ENCODE data around the gene ANP32A. TPM values are rescaled to one million over a fixed set of nuclear protein-coding genes. Genes with fewer than 3 reads are reported as not detected.
"Not testable (repeated sequence)": the region's sequence is repeated elsewhere in the genome, so short reads cannot be mapped to it uniquely, and the experiment has no call there.

Gene ANP32A
- polyA plus RNA-seq (ENCODE audit: insufficient read length in 10 of 10), result 100 to 1,000 TPM; 155 to 212 (median 171) TPM
- long read RNA-seq, donor 1, transcript ANP32A-203 (7 exons, 2,440 nt), result major isoform, 33 of 66 reads
- long read RNA-seq, donor 1, transcript ANP32A-208 (3 exons, 707 nt), result minor isoform, 30 of 66 reads
- long read RNA-seq, donor 1, partial matches to known transcripts, result 0 of 66 reads
- long read RNA-seq, donor 1, other reads (novel, unspliced or antisense), result 0 of 66 reads
- long read RNA-seq, donor 2, transcript ANP32A-203 (7 exons, 2,440 nt), result major isoform, 31 of 68 reads
- long read RNA-seq, donor 2, transcript ANP32A-208 (3 exons, 707 nt), result minor isoform, 12 of 68 reads
- long read RNA-seq, donor 2, partial matches to known transcripts, result 23 of 68 reads
- long read RNA-seq, donor 2, other reads (novel, unspliced or antisense), result 0 of 68 reads
- long read RNA-seq, donor 3, result 0 reads
- long read RNA-seq, donor 4, transcript ANP32A-203 (7 exons, 2,440 nt), result major isoform, 28 of 49 reads
- long read RNA-seq, donor 4, transcript ANP32A-208 (3 exons, 707 nt), result minor isoform, 19 of 49 reads
- long read RNA-seq, donor 4, partial matches to known transcripts, result 0 of 49 reads
- long read RNA-seq, donor 4, other reads (novel, unspliced or antisense), result 0 of 49 reads
- long read RNA-seq, donor 5, transcript ANP32A-208 (3 exons, 707 nt), result minor isoform, 34 of 118 reads
- long read RNA-seq, donor 5, transcript ANP32A-203 (7 exons, 2,440 nt), result major isoform, 36 of 118 reads
- long read RNA-seq, donor 5, partial matches to known transcripts, result 44 of 118 reads
- long read RNA-seq, donor 5, other reads (novel, unspliced or antisense), result 0 of 118 reads
- long read RNA-seq, donor 6, transcript ANP32A-203 (7 exons, 2,440 nt), result major isoform, 42 of 101 reads
- long read RNA-seq, donor 6, transcript ANP32A-208 (3 exons, 707 nt), result minor isoform, 26 of 101 reads
- long read RNA-seq, donor 6, partial matches to known transcripts, result 24 of 101 reads
- long read RNA-seq, donor 6, other reads (novel, unspliced or antisense), result 7 of 101 reads
- long read RNA-seq, donor 7, transcript ANP32A-208 (3 exons, 707 nt), result minor isoform, 19 of 51 reads
- long read RNA-seq, donor 7, transcript ANP32A-203 (7 exons, 2,440 nt), result major isoform, 30 of 51 reads
- long read RNA-seq, donor 7, partial matches to known transcripts, result 0 of 51 reads
- long read RNA-seq, donor 7, other reads (novel, unspliced or antisense), result 0 of 51 reads
- long read RNA-seq, donor 8, transcript ANP32A-203 (7 exons, 2,440 nt), result major isoform, 28 of 53 reads
- long read RNA-seq, donor 8, transcript ANP32A-208 (3 exons, 707 nt), result minor isoform, 18 of 53 reads
- long read RNA-seq, donor 8, partial matches to known transcripts, result 6 of 53 reads
- long read RNA-seq, donor 8, other reads (novel, unspliced or antisense), result 0 of 53 reads
- long read RNA-seq, donor 9, partial matches to known transcripts, result 0 of 4 reads
- long read RNA-seq, donor 9, other reads (novel, unspliced or antisense), result 0 of 4 reads

GRCh38 chr15:68820295-68821189 lies at the start of gene ANP32A:
Gene ANP32A (minus strand): TSS chr15:68820895. CDS start chr15:68820751, 144 bp downstream.
- peak; percentile 96 to 99 (median 97) for DNase-seq

DNA sequence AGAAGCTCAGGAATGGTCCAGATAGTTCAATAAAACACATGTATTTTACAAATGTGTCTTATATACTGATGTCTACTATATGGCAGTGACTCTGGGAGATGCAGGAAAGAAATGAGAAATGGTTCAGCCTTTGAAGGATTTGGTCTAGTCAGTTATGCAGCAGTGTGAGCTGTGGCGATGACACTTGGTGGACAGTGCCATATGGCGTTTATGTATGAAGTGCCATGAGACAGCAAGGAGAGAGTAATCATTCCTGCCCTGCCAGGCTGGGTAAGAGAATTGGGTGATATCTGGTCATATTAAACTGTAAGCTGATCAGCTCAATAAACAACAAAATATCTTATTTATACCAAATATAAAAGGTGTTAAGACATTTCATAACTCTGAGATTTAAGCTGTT lies 47.6 kb upstream of the ANP32A start:
- no peak for DNase-seq

GRCh38 chr15:68862415-68862814 lies 41.7 kb upstream of the ANP32A start:
- no peak for DNase-seq

DNA sequence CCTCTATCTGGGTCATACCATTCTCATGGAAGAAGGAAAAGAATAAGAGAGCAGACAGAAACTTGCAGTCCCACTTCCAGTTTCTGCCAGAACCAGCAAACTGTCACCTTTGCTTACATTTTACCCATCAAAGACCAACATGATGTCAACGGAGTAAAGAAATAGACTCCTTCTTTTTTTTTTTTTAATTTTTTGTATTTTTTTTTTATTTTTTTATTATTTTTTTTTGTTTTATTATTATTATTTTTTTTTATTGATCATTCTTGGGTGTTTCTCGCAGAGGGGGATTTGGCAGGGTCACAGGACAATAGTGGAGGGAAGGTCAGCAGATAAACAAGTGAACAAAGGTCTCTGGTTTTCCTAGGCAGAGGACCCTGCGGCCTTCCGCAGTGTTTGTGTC lies 38.0 kb upstream of the ANP32A start:
- DNase-seq, result not testable (repeated sequence)

GRCh38 chr15:68857443-68857842 lies 36.7 kb upstream of the ANP32A start:
- not testable (repeated sequence) for DNase-seq

- no peak for DNase-seq
Measured at GRCh38 chr15:68852461-68852860, 31.8 kb upstream of the ANP32A start.

- DNase-seq, result no peak
Measured at GRCh38 chr15:68851971-68852370, 31.3 kb upstream of the ANP32A start.

DNA sequence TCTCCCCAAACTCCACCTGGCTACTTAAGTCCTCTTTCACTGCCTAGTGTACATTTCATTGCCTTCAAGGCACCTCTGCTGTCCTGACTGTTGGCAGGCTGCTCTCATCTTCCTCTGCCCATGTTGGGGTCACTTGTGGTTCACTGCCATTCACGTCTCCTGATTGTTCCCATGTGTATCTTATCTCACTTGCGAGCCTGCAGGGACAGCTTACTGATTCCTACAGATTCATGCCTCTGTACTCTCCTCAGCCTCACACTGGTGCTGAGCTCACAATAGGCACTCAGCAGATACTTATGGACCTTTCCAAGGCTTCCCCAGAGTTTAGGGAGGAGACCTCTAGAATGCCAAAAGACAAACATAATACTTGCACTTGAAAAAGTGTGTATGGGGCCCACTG lies 28.8 kb upstream of the ANP32A start:
- no peak for DNase-seq

DNA sequence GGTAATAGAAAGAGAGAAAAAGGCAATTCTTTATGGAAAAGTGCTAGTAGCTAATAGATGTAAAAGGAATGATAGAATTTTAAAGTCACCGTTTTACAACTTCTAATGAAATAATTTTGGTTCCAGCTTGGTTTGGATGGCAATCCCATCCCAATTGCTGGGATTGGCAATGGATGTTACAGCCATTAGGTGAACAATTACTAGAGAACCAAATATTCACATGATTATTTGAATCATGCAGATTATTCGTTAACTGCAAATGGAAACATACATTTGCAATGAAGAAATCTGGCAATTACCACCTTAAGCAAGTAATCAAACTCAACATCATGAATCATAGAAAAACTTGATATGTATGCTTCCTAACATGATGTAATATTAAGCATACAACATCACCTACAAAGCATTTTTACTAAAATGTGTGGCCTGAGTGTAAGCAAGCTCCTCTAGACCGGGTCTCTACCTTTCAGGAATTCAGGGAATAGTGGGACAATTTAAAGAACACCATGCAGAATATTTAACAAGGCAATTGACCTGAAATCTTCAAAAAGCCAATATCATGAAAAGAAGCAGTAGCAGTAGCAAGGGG lies 26.2 kb upstream of the ANP32A start:
- DNase-seq, result no peak

DNA sequence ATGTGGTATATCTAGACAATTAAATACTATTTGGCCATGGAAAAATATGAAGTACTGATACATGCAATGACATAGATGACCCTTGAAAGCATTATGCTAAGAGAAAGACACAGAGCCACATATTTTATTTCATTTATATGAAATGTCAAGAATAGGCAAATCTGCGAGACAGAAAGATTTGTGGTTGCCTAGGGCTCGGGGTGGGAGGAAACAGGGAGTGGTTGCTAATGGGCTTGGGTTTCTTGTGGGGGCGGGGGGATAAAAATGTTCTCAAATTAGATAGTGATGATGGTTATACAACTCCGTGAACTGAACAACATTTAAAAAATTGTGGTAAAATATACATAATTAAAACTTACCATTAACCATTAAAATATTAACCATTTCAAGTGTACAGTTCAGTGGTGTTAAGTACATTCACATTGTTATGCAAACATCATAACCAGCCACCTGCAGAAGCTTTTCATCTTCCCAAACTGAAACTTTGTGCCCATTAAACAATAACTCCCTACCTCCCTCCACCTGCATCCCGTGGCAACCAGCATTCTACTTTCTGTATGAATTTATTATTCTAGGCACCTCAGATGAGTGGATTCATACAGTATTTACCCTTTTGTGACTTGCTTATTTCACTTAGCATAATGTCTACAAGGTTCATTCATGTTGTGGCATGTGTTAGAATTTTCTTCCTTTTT lies 24.3 kb upstream of the ANP32A start:
- no peak for DNase-seq

DNA sequence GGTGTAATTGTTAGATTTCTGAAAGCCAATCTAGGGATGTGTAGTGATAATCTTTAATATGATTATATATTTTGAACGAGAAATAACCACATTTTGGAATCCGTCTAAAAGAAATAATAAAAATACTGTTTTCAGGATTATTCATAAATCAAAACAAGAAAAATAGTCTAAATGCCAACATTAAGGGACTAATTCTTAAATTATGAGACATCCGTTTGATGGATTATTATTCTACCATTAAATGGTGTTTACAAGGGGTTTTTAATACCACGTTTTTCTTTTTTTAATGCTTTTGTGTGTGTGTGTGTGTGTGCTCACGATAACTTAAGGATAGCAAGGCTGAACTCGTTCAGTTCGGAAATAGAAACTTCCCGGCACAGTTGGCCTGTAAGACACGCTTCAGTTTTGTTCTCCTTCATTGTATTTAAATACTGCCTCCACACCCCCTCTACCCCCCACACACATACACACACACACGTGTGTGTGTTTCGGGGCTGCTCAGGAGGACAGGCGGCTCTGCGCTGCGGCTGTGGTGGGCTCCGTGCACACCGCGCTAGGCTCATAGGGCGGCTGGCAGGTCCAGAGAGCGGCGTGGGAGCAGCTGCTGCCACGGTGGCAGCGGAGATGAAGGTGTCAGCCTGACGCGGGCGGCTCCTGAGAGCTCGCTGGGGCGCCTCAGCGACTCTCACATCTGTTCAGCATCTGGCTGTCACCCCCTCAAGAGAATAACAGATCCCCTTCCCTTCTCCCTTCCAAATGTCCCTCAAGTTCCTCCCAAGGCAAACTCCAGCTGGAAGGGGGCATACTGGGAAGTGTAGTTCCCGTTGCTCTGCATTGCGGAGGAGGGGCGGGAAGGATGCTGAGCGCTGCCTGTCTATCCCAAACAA lies 23.0 kb upstream of the ANP32A start:
- DNase-seq, result peak; percentile 21 to 81 (median 48)

DNA sequence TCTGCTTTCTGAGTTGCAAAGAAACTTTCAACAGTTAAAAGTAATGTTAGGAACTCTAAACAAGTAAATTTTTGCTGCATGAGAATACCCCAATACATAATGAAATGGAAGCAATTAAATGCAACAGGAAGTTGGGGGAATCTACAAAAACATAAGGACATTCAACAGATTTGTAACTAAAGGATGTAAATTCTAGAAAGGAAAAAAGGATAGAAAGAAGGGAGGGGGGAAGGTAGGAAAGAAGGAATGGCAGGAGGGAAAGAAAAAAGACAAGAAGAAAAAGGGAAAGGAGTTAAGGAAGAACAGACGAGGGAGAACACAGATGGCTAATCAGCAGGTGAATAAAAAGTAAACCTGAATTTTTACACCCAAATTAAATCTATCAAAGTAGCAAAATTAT lies 22.3 kb upstream of the ANP32A start:
- peak in 1 of 3 donors; percentile 7 for DNase-seq

- no peak for DNase-seq
Measured at GRCh38 chr15:68834346-68834745, 13.7 kb upstream of the ANP32A start.

DNA sequence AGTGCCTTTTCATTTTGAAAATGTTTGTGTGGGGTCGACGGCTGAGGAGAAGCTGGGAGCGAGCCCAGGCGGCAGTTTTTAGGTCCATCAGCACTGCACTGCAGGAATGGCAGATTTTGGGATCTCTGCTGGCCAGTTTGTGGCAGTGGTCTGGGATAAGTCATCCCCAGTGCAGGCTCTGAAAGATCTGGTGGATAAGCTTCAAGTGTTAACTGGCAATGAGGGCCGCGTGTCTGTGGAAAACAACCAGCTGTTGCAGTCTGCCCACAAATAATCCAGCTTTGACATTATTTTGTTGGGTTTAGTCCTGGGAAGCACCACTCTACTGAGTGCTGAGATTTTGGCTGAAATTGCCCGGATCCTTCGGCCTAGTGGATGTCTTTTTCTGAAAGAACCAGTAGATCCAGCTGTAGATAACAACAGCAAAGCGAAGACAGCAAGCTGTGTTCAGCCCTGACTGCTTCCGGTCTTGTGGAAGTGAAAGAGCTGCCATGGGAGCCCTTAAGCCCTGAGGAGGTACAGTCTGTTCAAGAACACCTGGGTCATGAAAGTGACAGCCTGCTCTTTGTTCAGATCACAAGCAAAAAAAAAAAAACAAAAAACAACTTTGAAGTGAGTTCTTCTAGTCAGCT lies 13.1 kb upstream of the ANP32A start:
- DNase-seq, result no peak

GRCh38 chr15:68830141-68830785 lies 9.6 kb upstream of the ANP32A start:
- no peak for DNase-seq

DNA sequence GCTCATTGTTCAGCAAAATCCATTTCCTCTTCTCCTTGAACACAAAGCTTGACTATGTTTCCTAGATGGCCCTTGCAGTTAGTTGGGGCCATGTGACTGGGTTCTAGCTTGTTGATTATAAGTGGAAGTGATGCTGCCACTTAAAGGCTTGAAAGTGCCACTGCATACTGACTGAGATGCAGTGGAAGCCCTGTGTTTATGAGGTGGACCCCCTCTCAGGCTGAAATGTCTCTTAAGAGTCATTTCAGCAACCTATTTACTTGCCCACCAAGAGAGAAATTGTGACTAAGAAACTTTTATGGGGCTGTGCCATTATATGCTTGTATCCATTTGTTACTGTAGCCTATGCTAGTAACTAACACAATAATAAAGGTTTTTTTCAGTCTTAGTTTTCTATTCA lies 8.4 kb upstream of the ANP32A start:
- DNase-seq, result no peak

DNA sequence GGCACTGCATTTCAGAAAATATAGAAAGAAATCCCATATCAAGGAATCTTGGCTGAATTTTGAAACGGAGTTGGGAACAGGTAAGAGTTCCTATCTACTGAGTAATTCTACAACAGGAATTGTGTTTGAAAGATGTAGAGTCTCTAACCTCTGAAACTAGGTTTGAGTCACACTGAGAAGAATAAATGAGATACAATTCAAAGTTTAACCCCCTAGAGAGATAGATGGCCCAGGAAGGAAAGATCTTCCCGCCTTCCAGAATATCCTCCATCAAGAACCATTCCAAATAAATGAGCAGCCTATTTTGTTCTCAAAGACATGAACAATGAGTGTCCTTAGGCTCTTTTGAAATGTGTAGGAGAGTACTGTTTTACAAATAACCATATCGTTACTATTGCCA lies 2.9 kb upstream of the ANP32A start:
- DNase-seq, result no peak

Measured in muscle of back (tissue), 13 donors.